Measurements from ENCODE around the gene CYP4B1. TPM values are rescaled to one million over a fixed set of nuclear protein-coding genes. Genes with fewer than 3 reads are reported as not detected.
A peak's percentile ranks its signal among the peaks of the same experiment; 100 is the strongest.

CYP4B1 gene
- total and polyA plus RNA-seq, 11 donors: 1.5 to 103 (median 10.0) TPM; not detected in 1

GRCh38 chr1:46809071-46809470 is 10.2 kb downstream of the CYP4B1 start:
- DNase-seq (no peak), ATAC-seq (no peak)
- intact Hi-C loops (cut with DNase I): no loop called here
- WGBS, 4 donors: 90 to 100% (median 95%) methylated on average over 1 of the region's 1 CpG
- TF ChIP-seq, protein P1, sequence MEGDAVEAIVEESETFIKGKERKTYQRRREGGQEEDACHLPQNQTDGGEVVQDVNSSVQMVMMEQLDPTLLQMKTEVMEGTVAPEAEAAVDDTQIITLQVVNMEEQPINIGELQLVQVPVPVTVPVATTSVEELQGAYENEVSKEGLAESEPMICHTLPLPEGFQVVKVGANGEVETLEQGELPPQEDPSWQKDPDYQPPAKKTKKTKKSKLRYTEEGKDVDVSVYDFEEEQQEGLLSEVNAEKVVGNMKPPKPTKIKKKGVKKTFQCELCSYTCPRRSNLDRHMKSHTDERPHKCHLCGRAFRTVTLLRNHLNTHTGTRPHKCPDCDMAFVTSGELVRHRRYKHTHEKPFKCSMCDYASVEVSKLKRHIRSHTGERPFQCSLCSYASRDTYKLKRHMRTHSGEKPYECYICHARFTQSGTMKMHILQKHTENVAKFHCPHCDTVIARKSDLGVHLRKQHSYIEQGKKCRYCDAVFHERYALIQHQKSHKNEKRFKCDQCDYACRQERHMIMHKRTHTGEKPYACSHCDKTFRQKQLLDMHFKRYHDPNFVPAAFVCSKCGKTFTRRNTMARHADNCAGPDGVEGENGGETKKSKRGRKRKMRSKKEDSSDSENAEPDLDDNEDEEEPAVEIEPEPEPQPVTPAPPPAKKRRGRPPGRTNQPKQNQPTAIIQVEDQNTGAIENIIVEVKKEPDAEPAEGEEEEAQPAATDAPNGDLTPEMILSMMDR (IDR thresholded peaks at IDR 0.05): no peak
- TF ChIP-seq POLR2A (IDR thresholded peaks at IDR 0.05): no peak
- no peaks in the 10 kb centered on the region for H3K27me3 ChIP-seq
- peaks cover 0 to 7% (median 0%) of the 10 kb centered on the region in 12 donors for H3K9me3 ChIP-seq
- H3K27ac ChIP-seq: peak overlapping the region in 3 of 12 donors; percentile 29 to 76 (median 62)
- H3K4me1 ChIP-seq: peaks cover 6 to 61% (median 45%) of the 10 kb centered on the region in 12 donors
- peaks cover 0 to 8% (median 0%) of the 10 kb centered on the region in 9 donors for H3K36me3 ChIP-seq
- no peak overlapping the region for H3K4me3 ChIP-seq

DNA sequence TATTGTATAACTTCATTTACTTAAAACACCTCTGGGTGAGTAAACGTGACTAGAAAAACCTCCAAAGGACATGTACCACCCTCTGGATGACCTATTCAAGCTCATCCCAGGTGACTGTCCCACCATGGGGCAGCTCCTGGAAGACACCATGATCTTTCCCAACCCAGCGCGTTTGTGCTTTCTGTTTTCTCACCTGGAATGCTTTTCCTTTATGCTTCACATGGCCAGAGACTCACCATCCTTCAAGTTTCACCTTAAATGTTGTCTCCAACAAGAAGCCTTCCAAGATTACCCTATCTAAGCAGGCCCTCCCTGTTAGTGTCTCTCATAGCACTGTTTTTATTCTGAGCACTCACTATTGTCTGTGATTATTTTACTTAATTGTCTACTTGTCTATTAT is 11.1 kb downstream of the CYP4B1 start:
- ATAC-seq (no peak), DNase-seq (no peak)
- H3K4me3 ChIP-seq: no peak overlapping the region
- H3K27me3 ChIP-seq: no peaks in the 10 kb centered on the region
- peaks cover 6 to 54% (median 40%) of the 10 kb centered on the region in 12 donors for H3K4me1 ChIP-seq
- WGBS, 4 donors: 94 to 99% (median 96%) methylated on average over 3 of the region's 3 CpGs
- intact Hi-C loops (cut with DNase I): no loop called here
- TF ChIP-seq, protein P1 (IDR thresholded peaks at IDR 0.05): no peak
- no peak for TF ChIP-seq POLR2A (IDR thresholded peaks at IDR 0.05)
- peak overlapping the region in 5 of 12 donors; percentile 36 to 76 (median 67) for H3K27ac ChIP-seq
- peaks cover 0 to 7% (median 0%) of the 10 kb centered on the region in 12 donors for H3K9me3 ChIP-seq
- H3K36me3 ChIP-seq: peaks cover 0 to 16% (median 0%) of the 10 kb centered on the region in 9 donors

GRCh38 chr1:46810596-46810995 is 11.8 kb downstream of the CYP4B1 start:
- H3K4me1 ChIP-seq: peaks cover 3 to 47% (median 33%) of the 10 kb centered on the region in 12 donors
- ATAC-seq (no peak), DNase-seq (no peak)
- TF ChIP-seq, protein P1 (IDR thresholded peaks at IDR 0.05): no peak
- TF ChIP-seq POLR2A (IDR thresholded peaks at IDR 0.05): no peak
- no peak overlapping the region for H3K4me3 ChIP-seq
- H3K36me3 ChIP-seq: peaks cover 0 to 23% (median 0%) of the 10 kb centered on the region in 9 donors
- H3K27ac ChIP-seq: peak overlapping the region in 8 of 12 donors; percentile 33 to 76 (median 64)
- H3K9me3 ChIP-seq: peaks cover 0 to 7% (median 0%) of the 10 kb centered on the region in 12 donors
- intact Hi-C loops (cut with DNase I): no loop called here
- H3K27me3 ChIP-seq: no peaks in the 10 kb centered on the region
- 71 to 78% (median 74%) methylated on average over 5 of the region's 5 CpGs for WGBS, 4 donors

DNA sequence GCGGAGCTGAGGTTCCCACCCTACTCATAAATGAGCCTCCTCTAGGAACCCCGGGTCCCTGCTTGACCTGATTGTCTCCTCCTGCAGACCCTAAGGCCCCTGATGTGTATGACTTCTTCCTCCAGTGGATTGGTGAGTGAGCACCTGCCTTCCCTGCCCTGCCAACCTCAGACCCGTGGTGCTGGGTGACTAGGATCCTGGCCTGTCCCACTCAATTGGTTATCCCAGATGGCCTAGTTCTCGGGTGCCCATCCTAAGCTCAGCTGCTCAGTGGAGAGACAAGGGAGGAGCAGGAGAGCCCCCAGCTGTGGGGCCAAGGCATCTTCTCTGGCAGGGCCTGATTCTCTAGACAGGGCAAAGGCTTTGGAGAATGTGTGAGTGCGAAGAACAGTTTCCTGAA is 12.2 kb downstream of the CYP4B1 start:
- H3K9me3 ChIP-seq: peaks cover 0 to 7% (median 0%) of the 10 kb centered on the region in 12 donors
- ATAC-seq: no peak
- peak overlapping the region in 10 of 12 donors; percentile 17 to 76 (median 60) for H3K27ac ChIP-seq
- H3K4me3 ChIP-seq: peak overlapping the region in 1 of 12 donors; percentile 2
- 57 to 97% (median 79%) methylated on average over 4 to 5 of the region's 5 CpGs for WGBS, 4 donors
- TF ChIP-seq, protein P1 (IDR thresholded peaks at IDR 0.05): no peak
- no peak for TF ChIP-seq POLR2A (IDR thresholded peaks at IDR 0.05)
- no peaks in the 10 kb centered on the region for H3K27me3 ChIP-seq
- H3K4me1 ChIP-seq: peaks cover 3 to 42% (median 29%) of the 10 kb centered on the region in 12 donors
- no peak for DNase-seq
- H3K36me3 ChIP-seq: peaks cover 0 to 25% (median 0%) of the 10 kb centered on the region in 9 donors
- intact Hi-C loops (cut with DNase I): no loop called here

Data from heart left ventricle (tissue), 16 donors.